PC-9 (cell line): ENCODE data around the gene PNLIPRP2. TPM values are rescaled to one million over a fixed set of nuclear protein-coding genes. Genes with fewer than 3 reads are reported as not detected.

Experiments used
- BruUV-seq: library from RNA; stranded (reverse); fragments of 400-500 nt; replicated peaks from 2 replicates; lab custom pipeline; 2021; lab: Mats Ljungman, UMichigan
- CTCF ChIA-PET: fragments of 300-600 bp; sonication (Branson Sonifier 250); formaldehyde crosslinking; loops from one replicate; lab custom pipeline; 2022; ENCODE audit warnings: antibody characterized with exemption; lab: Charles Lee
- POLR2A ChIA-PET: fragments of 300-600 bp; sonication (Branson Sonifier 250); formaldehyde crosslinking; loops from one replicate; lab custom pipeline; 2022; ENCODE audit warnings: antibody characterized with exemption; ENCODE audit not compliant: unreplicated experiment; lab: Charles Lee
- DNase-seq, 2 experiments: peaks; one replicate each; pipeline versions ENCODE4 v3.0.0 to v3.0.0-alpha.2; 2015 to 2022; ENCODE audit warnings: mixed read lengths in 1 of 2
- H2AFZ ChIP-seq: fragments of 200-600 bp; sonication (generic); 2 replicates; pipeline ENCODE4 v1.8.1; 2017; ENCODE audit warnings: antibody characterized with exemption
- H3F3A ChIP-seq: fragments of 200-600 bp; sonication (generic); 2 replicates; pipeline ENCODE4 v1.8.1; 2017; ENCODE audit warnings: antibody characterized with exemption, mild to moderate bottlenecking, low read depth; ENCODE audit not compliant: insufficient read depth
- H3K27ac ChIP-seq: fragments of 200-600 bp; sonication (generic); 2 replicates; pipeline ENCODE4 v1.6.1; 2016; ENCODE audit warnings: mixed run types
- H3K27me3 ChIP-seq: fragments of 200-600 bp; sonication (generic); 2 replicates; pipeline ENCODE4 v1.6.1; 2016; ENCODE audit warnings: low read depth, mixed run types; ENCODE audit not compliant: insufficient read depth
- H3K36me3 ChIP-seq: fragments of 200-600 bp; sonication (generic); 2 replicates; pipeline ENCODE4 v1.6.1; 2016; ENCODE audit warnings: low read depth, mixed run types
- H3K4me1 ChIP-seq: fragments of 200-600 bp; sonication (generic); replicated peaks from 2 replicates; pipeline ENCODE4 v1.6.1; 2016; ENCODE audit warnings: mixed run types; ENCODE audit not compliant: insufficient read depth
- H3K4me2 ChIP-seq: fragments of 200-600 bp; sonication (generic); 2 replicates; pipeline ENCODE4 v1.6.1; 2017; ENCODE audit warnings: mixed run types
- H3K4me3 ChIP-seq: fragments of 200-600 bp; sonication (generic); 2 replicates; pipeline ENCODE4 v1.6.1; 2016; ENCODE audit warnings: mixed run types
- H3K79me2 ChIP-seq: fragments of 200-600 bp; sonication (generic); 2 replicates; pipeline ENCODE4 v1.6.1; 2017; ENCODE audit warnings: low read depth, mixed run types
- H3K9me2 ChIP-seq: fragments of 200-600 bp; sonication (generic); 2 replicates; pipeline ENCODE4 v1.8.1; 2017; ENCODE audit warnings: mild to moderate bottlenecking; ENCODE audit not compliant: insufficient read depth
- H3K9me3 ChIP-seq: fragments of 200-600 bp; sonication (generic); 2 replicates; pipeline ENCODE4 v1.8.1; 2016; ENCODE audit warnings: low read depth; ENCODE audit not compliant: insufficient read depth
- H4K20me1 ChIP-seq: fragments of 200-600 bp; sonication (generic); 2 replicates; pipeline ENCODE4 v1.8.1; 2017; ENCODE audit not compliant: insufficient read depth
- EZH2 ChIP-seq: fragments of 200-600 bp; sonication (generic); IDR thresholded peaks from 2 replicates; pipeline ENCODE4 v1.8.0; 2017; ENCODE audit warnings: antibody characterized with exemption, low read depth
- intact Hi-C: fragments of 100-400 bp; cut with micrococcal nuclease; formaldehyde crosslinking; loops from one replicate; pipeline ENCODE4 v1.10.0; 2022; ENCODE audit not compliant: unreplicated experiment
- total RNA-seq: library from RNA; stranded (reverse); gene quantifications from 2 replicates; pipeline ENCODE4 v1.2.3, GENCODE V29; 2021
- TF ChIP-seq, protein P1 (sequence below): fragments of 200-600 bp; sonication (generic); conservative IDR thresholded peaks from 2 replicates; pipeline ENCODE4 v1.6.1; 2017; ENCODE audit warnings: mixed run types, antibody characterized with exemption, mild to moderate bottlenecking, moderate library complexity

PNLIPRP2 gene
- total RNA-seq, 1 experiment from 2014 or later, result not detected

DNA sequence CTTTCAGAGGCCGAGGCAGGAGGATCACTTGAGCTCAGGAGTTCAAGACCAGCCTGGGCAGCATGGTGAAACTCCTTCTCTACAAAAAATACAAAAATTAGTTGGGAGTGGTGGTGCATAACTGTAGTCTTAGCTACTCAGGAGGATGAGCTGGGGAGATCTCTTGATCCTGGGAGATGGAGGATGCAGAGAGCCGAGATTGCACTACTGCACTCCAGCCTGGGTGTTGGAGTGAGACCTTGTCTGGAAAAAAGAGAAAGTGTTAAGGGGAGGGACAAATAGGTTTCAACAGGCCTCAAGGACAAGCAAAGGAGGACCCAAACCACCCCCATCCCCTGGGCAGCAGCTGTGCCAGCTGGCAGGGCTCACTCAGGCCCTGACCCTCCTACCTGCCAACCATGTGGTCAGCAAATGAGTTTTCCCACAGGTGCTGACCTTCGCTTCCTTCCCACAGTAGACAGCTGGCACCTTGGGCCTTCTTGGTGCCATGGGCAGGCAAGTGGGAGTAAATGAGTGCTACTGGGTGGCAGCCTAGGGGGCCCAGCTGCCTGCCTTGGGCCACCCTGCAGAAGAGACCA, 5.5 kb upstream of the PNLIPRP2 start:
- ChIA-PET POLR2A (no interaction called here), CTCF (no interaction called here)
- Histone ChIP-seq H3K4me1 (no peaks in the 10 kb centered on the region), H3K27me3 (peaks cover 38% of the 10 kb centered on the region; the same call in 1 of the 2 replicates), H4K20me1 (no peaks in the 10 kb centered on the region), H3K4me3 (no peak overlapping the region), H3K9me3 (no peaks in the 10 kb centered on the region), H3K27ac (no peak overlapping the region), H3K9me2 (no peaks in the 10 kb centered on the region), H3K4me2 (no peak overlapping the region), H3K36me3 (no peaks in the 10 kb centered on the region), H3F3A (no peaks in the 10 kb centered on the region), H2AFZ (no peak overlapping the region), H3K79me2 (no peaks in the 10 kb centered on the region)
- DNase-seq, result no peak
- TF ChIP-seq EZH2, result no peak
- TF ChIP-seq, protein P1, sequence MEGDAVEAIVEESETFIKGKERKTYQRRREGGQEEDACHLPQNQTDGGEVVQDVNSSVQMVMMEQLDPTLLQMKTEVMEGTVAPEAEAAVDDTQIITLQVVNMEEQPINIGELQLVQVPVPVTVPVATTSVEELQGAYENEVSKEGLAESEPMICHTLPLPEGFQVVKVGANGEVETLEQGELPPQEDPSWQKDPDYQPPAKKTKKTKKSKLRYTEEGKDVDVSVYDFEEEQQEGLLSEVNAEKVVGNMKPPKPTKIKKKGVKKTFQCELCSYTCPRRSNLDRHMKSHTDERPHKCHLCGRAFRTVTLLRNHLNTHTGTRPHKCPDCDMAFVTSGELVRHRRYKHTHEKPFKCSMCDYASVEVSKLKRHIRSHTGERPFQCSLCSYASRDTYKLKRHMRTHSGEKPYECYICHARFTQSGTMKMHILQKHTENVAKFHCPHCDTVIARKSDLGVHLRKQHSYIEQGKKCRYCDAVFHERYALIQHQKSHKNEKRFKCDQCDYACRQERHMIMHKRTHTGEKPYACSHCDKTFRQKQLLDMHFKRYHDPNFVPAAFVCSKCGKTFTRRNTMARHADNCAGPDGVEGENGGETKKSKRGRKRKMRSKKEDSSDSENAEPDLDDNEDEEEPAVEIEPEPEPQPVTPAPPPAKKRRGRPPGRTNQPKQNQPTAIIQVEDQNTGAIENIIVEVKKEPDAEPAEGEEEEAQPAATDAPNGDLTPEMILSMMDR, result no peak
- no TSS peak for BruUV-seq
- intact Hi-C loops, result no loop called here

DNA sequence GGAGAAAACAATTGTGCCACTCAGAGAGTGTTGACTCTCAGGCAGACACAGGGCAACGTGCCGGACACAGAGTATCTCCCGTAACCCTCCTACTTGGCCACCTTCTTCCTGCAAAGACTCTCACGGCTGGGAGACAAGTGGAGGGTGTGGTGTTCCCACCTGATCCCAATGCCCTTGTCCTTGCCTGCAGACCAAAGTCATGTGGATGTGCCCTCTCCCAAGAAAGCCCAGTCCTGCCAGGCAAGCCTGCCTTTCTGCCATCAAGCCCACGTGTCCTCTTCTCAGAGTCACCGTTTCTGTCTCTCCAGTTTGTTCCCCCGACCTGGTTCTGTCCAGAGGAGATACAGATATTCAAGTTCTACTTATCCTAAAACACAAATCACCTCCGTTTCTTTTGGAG, 723 bp downstream of the PNLIPRP2 start:
- POLR2A ChIA-PET, result no interaction called here
- intact Hi-C loops, result no loop called here
- no peaks in the 10 kb centered on the region for H4K20me1 ChIP-seq
- H3K27ac ChIP-seq, result no peak overlapping the region
- H3K36me3 ChIP-seq, result no peaks in the 10 kb centered on the region
- H3F3A ChIP-seq, result no peaks in the 10 kb centered on the region
- CTCF ChIA-PET, result no interaction called here
- H3K9me3 ChIP-seq, result no peaks in the 10 kb centered on the region
- no peak for TF ChIP-seq EZH2
- TF ChIP-seq, protein P1, result no peak
- H2AFZ ChIP-seq, result no peak overlapping the region
- no peak overlapping the region for H3K4me2 ChIP-seq
- no peaks in the 10 kb centered on the region for H3K79me2 ChIP-seq
- H3K4me3 ChIP-seq, result no peak overlapping the region
- H3K27me3 ChIP-seq, result peaks cover 75% of the 10 kb centered on the region
- no peaks in the 10 kb centered on the region for H3K9me2 ChIP-seq
- no peak for DNase-seq
- H3K4me1 ChIP-seq, result no peaks in the 10 kb centered on the region
- BruUV-seq, result no TSS peak

DNA sequence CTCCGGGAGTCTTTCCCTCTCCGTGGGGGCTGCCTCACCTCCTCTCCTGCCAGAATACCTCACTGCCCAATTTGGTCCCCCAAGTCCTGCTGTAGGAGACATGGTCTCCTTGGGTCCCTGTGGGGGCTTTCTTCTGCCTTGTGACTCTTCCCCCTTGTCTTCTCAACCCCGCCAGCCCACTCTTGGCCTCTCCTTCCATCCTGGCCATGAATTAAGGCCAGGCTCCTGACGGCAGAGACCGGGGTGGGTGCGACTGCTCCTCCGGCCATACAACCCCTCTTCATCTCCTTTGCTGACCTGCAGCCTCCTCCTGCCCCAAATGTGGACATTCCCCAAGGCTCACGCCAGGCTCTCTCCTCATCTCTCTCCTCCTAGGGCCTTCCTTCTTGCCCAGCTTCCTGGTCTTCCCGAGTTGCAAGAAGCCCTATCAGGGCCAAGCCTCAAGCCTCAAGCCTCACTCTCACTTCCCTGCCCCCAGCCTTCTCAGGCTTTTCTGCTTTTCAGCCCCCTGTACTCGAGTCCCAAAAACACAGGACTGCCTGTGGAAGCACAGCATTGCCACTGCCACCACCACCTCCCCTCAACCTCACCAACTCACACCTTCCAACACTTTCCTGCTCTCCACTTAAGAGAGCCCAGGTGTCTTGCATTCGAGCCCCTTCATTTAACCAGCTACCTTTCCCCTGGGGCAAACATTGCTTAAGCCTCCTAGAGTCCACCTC, 1.3 kb downstream of the PNLIPRP2 start:
- no peaks in the 10 kb centered on the region for H3F3A ChIP-seq
- TF ChIP-seq, protein P1, result no peak
- ChIA-PET POLR2A (no interaction called here), CTCF (no interaction called here)
- no TSS peak for BruUV-seq
- DNase-seq, result no peak
- H3K4me1 ChIP-seq, result no peaks in the 10 kb centered on the region
- H3K27ac ChIP-seq, result no peak overlapping the region
- H2AFZ ChIP-seq, result no peak overlapping the region
- peaks cover 74% of the 10 kb centered on the region for H3K27me3 ChIP-seq
- intact Hi-C loops, result no loop called here
- H3K9me2 ChIP-seq, result no peaks in the 10 kb centered on the region
- no peaks in the 10 kb centered on the region for H3K79me2 ChIP-seq
- no peaks in the 10 kb centered on the region for H3K9me3 ChIP-seq
- H3K4me2 ChIP-seq, result no peak overlapping the region
- H4K20me1 ChIP-seq, result no peaks in the 10 kb centered on the region
- no peak overlapping the region for H3K4me3 ChIP-seq
- no peaks in the 10 kb centered on the region for H3K36me3 ChIP-seq
